ENCODE measurements around the gene FAM124A.

DNA sequence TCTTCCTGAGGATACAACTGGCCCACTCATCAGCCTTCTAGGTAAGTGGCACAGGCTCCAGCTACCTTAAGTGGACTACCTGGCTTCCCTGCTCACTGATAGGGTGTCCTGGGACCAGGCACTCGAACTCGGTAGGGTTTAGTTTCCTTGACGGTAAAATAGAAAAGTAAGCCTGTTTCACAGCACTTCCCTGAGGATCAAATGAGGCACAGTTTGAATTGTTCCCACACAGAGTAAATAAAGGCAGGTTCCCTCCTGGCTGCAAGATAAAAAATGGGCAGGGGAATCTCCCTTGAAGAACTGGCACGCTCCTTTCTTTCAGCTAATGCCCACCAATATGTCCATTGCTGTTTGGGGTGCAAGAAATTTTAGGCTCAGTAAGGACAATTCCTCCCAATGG lies 1.1 kb upstream of the FAM124A start:
- no peak for TF ChIP-seq HDAC2 (IDR thresholded peaks at IDR 0.05; ENCODE audit: borderline replicate concordance in 1 of 2, low read depth in 2 of 2, low read length in 2 of 2)
- TF ChIP-seq CREB1 (IDR thresholded peaks at IDR 0.05): no peak
- no peak for TF ChIP-seq BRCA1 (IDR thresholded peaks at IDR 0.05; ENCODE audit: low read depth, low read length)
- TF ChIP-seq EZH2 (IDR thresholded peaks at IDR 0.05; ENCODE audit: low read depth, low read length, severe bottlenecking): no peak
- TF ChIP-seq POLR2A (IDR thresholded peaks at IDR 0.05; ENCODE audit: control extremely low read depth in 1 of 2, low read depth in 2 of 2, low read length in 2 of 2): no peak
- TF ChIP-seq RNF2 (IDR thresholded peaks at IDR 0.05; ENCODE audit: borderline replicate concordance, low read depth, low read length, missing control alignments, poor library complexity, severe bottlenecking): no peak
- TF ChIP-seq ASH2L (IDR thresholded peaks at IDR 0.05; ENCODE audit: low read length): no peak
- TF ChIP-seq POLR2AphosphoS5 (IDR thresholded peaks at IDR 0.05; ENCODE audit: low read depth, low read length): no peak
- TF ChIP-seq, protein P1, sequence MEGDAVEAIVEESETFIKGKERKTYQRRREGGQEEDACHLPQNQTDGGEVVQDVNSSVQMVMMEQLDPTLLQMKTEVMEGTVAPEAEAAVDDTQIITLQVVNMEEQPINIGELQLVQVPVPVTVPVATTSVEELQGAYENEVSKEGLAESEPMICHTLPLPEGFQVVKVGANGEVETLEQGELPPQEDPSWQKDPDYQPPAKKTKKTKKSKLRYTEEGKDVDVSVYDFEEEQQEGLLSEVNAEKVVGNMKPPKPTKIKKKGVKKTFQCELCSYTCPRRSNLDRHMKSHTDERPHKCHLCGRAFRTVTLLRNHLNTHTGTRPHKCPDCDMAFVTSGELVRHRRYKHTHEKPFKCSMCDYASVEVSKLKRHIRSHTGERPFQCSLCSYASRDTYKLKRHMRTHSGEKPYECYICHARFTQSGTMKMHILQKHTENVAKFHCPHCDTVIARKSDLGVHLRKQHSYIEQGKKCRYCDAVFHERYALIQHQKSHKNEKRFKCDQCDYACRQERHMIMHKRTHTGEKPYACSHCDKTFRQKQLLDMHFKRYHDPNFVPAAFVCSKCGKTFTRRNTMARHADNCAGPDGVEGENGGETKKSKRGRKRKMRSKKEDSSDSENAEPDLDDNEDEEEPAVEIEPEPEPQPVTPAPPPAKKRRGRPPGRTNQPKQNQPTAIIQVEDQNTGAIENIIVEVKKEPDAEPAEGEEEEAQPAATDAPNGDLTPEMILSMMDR (IDR thresholded peaks at IDR 0.05; ENCODE audit: control extremely low read depth in 1 of 3, insufficient read depth in 1 of 3, low read depth in 1 of 3, low read length in 3 of 3): no peak
- TF ChIP-seq EP300 (IDR thresholded peaks at IDR 0.05; ENCODE audit: borderline replicate concordance in 1 of 2, low read depth in 2 of 2, low read length in 2 of 2): no peak

Measured in H1 (cell line).